Kidney epithelial cell (primary cell): ENCODE measurements around the gene ARHGAP32. TPM values are rescaled to one million over a fixed set of nuclear protein-coding genes. Genes with fewer than 3 reads are reported as not detected.

ENCODE experiments used
- DNase-seq: peaks from one replicate; pipeline ENCODE4 v3.0.0-alpha.2; 2010; ENCODE audit warnings: low read depth
- H3K27me3 ChIP-seq: 2 replicates; pipeline ENCODE4 v1.6.0; 2011; ENCODE audit warnings: low read length; ENCODE audit not compliant: control insufficient read depth, insufficient read depth
- H3K36me3 ChIP-seq: 2 replicates; pipeline ENCODE4 v1.5.1; 2011; ENCODE audit warnings: low read length; ENCODE audit not compliant: control insufficient read depth, insufficient read depth
- H3K4me3 ChIP-seq: 2 replicates; pipeline ENCODE4 v1.5.1; 2011; ENCODE audit warnings: low read depth, mild to moderate bottlenecking, control low read depth, low read length
- total RNA-seq: library from RNA; depleted of rRNA; stranded (reverse); fragments of >200 nt; gene quantifications from 2 replicates; pipeline ENCODE4 v1.2.3, GENCODE V29; 2015
- TF ChIP-seq, protein P1 (sequence below): IDR thresholded peaks from 2 replicates; pipeline ENCODE4 v1.5.1; 2011; ENCODE audit warnings: mild to moderate bottlenecking, moderate library complexity, low read length, control low read depth, inconsistent platforms; ENCODE audit not compliant: insufficient read depth, poor library complexity, severe bottlenecking

The ARHGAP32 gene
- total RNA-seq, 1 donor from 2014 or later = 15.4 TPM

DNA sequence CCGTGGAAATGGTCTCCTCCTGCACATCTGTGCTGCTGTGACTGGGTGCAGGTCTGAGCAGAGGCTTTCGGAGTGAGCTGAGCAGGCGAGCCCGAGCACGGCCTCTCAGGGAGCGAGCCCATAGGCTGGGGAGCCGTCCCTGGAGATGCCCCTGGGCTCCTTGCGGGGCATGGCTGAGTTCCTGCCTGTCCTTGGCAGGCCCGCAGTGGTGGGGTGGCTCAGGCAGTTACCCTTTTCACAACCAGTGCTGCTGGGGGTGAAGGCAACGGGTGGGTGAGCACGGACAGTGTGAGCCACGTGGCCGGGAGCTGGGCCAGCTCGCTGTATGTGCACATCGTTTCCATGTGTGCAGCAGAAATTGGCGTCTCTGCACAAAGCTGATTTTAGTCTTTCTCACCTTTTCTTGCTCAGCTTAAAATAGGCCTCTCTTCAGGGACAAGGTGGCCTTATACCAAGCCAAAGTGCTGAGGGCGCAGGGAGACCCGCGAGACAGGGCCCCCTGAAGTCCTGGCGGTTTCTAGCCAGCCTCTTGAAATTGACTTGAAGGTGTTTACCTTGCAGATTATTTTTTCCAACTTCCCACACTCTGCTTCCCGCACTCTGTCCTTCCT, 249.2 kb downstream of the ARHGAP32 start, which contains the start of gene TP53AIP1:
TSS of gene TP53AIP1 (minus strand) at position 55 of the 611 bp plus-strand sequence. CDS start 5,053 bp downstream, outside the sequence.
- no peaks in the 10 kb centered on the region for H3K36me3 ChIP-seq
- DNase-seq = no peak
- TF ChIP-seq, protein P1, sequence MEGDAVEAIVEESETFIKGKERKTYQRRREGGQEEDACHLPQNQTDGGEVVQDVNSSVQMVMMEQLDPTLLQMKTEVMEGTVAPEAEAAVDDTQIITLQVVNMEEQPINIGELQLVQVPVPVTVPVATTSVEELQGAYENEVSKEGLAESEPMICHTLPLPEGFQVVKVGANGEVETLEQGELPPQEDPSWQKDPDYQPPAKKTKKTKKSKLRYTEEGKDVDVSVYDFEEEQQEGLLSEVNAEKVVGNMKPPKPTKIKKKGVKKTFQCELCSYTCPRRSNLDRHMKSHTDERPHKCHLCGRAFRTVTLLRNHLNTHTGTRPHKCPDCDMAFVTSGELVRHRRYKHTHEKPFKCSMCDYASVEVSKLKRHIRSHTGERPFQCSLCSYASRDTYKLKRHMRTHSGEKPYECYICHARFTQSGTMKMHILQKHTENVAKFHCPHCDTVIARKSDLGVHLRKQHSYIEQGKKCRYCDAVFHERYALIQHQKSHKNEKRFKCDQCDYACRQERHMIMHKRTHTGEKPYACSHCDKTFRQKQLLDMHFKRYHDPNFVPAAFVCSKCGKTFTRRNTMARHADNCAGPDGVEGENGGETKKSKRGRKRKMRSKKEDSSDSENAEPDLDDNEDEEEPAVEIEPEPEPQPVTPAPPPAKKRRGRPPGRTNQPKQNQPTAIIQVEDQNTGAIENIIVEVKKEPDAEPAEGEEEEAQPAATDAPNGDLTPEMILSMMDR = no peak
- peaks cover 7% of the 10 kb centered on the region for H3K27me3 ChIP-seq
- H3K4me3 ChIP-seq = no peak within 1 kb of the TSS

DNA sequence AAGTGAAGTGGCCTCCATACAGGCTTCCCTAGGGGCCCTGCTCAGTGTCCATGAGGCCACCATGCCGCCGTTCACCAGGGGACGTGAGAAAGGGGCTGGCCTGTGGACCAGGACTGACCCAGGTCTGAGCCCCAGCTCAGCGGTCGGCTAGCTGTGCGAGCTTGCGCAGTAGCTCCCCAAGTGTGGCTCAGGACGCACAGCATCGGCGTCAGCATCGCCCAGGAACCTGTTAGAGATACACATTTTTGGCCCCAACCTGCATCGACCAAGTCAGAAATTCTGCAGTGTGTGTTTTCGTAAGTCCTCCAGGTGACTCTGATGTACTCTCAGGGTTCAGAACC, 249.9 kb downstream of the ARHGAP32 start:
- TF ChIP-seq, protein P1 = no peak
- no peaks in the 10 kb centered on the region for H3K36me3 ChIP-seq
- H3K27me3 ChIP-seq = peaks cover 9% of the 10 kb centered on the region
- no peak for DNase-seq
- no peak overlapping the region for H3K4me3 ChIP-seq

DNA sequence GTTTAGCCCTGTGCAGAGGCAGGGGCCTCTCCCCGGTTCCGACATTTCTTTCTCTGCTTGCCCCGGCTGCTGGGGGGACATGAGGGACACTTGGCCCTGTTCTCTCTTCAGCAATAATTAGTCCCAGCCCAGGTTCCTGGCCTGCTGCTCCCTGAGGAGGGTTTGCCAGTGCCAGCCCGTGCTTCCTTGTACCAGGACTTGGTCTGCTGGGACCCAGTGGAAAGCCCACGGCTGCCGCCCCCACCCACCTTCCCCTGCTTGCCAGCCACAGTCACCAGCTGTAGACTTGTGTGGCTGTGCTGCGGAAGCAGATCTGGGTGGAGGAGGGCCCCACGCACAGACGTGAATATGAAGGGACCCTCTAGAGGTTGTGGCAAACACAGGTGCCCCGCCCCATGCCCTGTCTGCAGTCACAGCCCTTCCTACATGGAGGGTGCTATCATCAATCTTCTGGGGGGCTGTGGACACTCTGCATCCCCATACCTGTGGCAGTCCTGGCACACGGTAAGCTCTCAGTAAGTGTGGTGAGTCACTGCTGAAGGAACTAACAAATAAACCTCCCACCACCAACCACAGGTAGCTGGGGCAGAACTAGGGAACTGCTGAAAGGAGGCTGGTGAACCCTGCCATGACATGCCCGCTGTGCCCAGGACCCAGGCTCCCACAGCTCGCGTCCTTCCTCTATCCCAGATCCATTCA, 250.4 kb downstream of the ARHGAP32 start:
- H3K4me3 ChIP-seq = no peak overlapping the region
- H3K36me3 ChIP-seq = no peaks in the 10 kb centered on the region
- TF ChIP-seq, protein P1 = no peak
- H3K27me3 ChIP-seq = peaks cover 9% of the 10 kb centered on the region
- no peak for DNase-seq

DNA sequence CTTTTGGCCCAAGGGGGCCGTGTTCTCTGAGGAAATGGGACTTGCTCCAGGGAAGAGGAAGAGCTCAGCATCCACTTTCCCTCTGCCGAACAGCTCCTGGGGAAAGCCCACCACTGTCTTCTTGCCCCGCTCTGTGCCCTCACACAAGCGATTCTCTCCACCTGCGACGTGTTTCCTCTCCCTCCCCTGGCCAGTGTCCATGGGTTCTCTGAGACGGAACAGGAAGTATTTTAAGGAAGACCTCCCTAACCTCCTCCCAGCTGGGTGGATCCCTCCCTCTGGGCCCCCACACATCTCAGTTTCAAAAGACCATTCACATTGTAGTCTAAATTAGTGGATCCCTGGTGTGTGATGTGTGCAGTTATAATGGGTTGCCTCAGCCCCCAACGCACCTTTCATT, 251.0 kb downstream of the ARHGAP32 start:
- no peak overlapping the region for H3K4me3 ChIP-seq

DNA sequence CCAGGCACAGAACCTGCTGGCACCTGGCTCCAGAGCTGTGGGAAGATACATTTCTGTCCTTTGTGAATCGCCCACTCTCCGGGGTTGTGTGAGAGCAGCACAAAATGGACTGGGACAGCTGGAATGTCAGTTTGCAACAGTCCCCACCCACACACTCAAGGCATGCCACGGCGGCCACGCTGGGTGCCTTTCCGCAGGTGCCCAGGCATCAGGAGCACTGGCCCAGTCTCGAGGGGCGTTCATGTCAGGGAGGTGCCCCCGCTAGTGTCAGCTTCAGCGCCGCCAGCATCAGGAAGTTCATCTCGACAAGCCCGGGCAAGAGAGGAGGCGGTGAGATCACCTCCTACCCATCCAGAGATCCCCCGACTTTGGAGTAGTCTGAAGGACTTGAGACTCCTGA, 251.5 kb downstream of the ARHGAP32 start:
- no peak for DNase-seq
- TF ChIP-seq, protein P1 = no peak
- Histone ChIP-seq H3K36me3 (no peaks in the 10 kb centered on the region), H3K27me3 (peaks cover 9% of the 10 kb centered on the region), H3K4me3 (no peak overlapping the region)

More for the DNA sequence above, 251.0 kb downstream of the ARHGAP32 start:
- TF ChIP-seq, protein P1 = no peak
- Histone ChIP-seq H3K36me3 (no peaks in the 10 kb centered on the region), H3K27me3 (peaks cover 9% of the 10 kb centered on the region)
- DNase-seq = no peak
